H9 (cell line): ENCODE results near the gene ROR1. TPM values are rescaled to one million over a fixed set of nuclear protein-coding genes. Genes with fewer than 3 reads are reported as not detected.
A peak's percentile ranks its signal among the peaks of the same experiment; 100 is the strongest.

Experiments
- DNase-seq: peaks from one replicate; pipeline ENCODE4 v3.0.0-alpha.2; 2017
- H2AFZ ChIP-seq: one replicate; pipeline ENCODE4 v1.6.1; 2013; ENCODE audit warnings: mild to moderate bottlenecking, low read length, control low read depth, moderate library complexity
- H2AK5ac ChIP-seq: 2 replicates; pipeline ENCODE4 v1.6.1; 2013; ENCODE audit warnings: low read length, control low read depth, mixed read lengths; ENCODE audit not compliant: insufficient read length
- H2BK120ac ChIP-seq: one replicate; pipeline ENCODE4 v1.6.1; 2013; ENCODE audit warnings: low read depth, mild to moderate bottlenecking, low read length, control low read depth, inconsistent platforms; ENCODE audit not compliant: poor library complexity, severe bottlenecking
- H2BK12ac ChIP-seq: 2 replicates; pipeline ENCODE4 v1.6.1; 2013; ENCODE audit warnings: low read length, control low read depth, mixed read lengths, low read depth; ENCODE audit not compliant: insufficient read length
- H2BK15ac ChIP-seq: 2 replicates; pipeline ENCODE4 v1.6.1; 2013; ENCODE audit warnings: low read depth, low read length, control low read depth
- H2BK20ac ChIP-seq: one replicate; pipeline ENCODE4 v1.6.1; 2013; ENCODE audit warnings: low read depth, mild to moderate bottlenecking, low read length, control low read depth, inconsistent platforms; ENCODE audit not compliant: poor library complexity, severe bottlenecking
- H2BK5ac ChIP-seq: 2 replicates; pipeline ENCODE4 v1.6.1; 2013; ENCODE audit warnings: low read length, control low read depth, mixed read lengths; ENCODE audit not compliant: insufficient read length
- H3K14ac ChIP-seq: 2 replicates; pipeline ENCODE4 v1.6.1; 2013; ENCODE audit warnings: low read length, control low read depth; ENCODE audit not compliant: insufficient read depth
- H3K18ac ChIP-seq: 2 replicates; pipeline ENCODE4 v1.6.1; 2013; ENCODE audit warnings: low read depth, mild to moderate bottlenecking, mixed read lengths, low read length, control low read depth; ENCODE audit not compliant: insufficient read length
- H3K23ac ChIP-seq: 2 replicates; pipeline ENCODE4 v1.6.1; 2013; ENCODE audit warnings: low read length, control low read depth, mixed read lengths, low read depth; ENCODE audit not compliant: insufficient read length
- H3K23me2 ChIP-seq: 2 replicates; pipeline ENCODE4 v1.6.1; 2013; ENCODE audit warnings: low read depth, mild to moderate bottlenecking, mixed read lengths, low read length, control low read depth; ENCODE audit not compliant: insufficient read length, poor library complexity, severe bottlenecking
- H3K27ac ChIP-seq: 2 replicates; pipeline ENCODE4 v1.5.1; 2013; ENCODE audit warnings: low read length, control low read depth, mixed read lengths, low read depth; ENCODE audit not compliant: insufficient read length
- H3K27me3 ChIP-seq: 2 replicates; pipeline ENCODE4 v1.6.1; 2013; ENCODE audit warnings: low read length, control low read depth, inconsistent platforms; ENCODE audit not compliant: insufficient read depth
- H3K4ac ChIP-seq: 2 replicates; pipeline ENCODE4 v1.6.1; 2013; ENCODE audit warnings: low read depth, mild to moderate bottlenecking, control low read depth, inconsistent platforms, low read length, moderate library complexity
- H3K4me1 ChIP-seq: 2 replicates; pipeline ENCODE4 v1.6.1; 2013; ENCODE audit warnings: low read length, control low read depth, inconsistent platforms; ENCODE audit not compliant: insufficient read depth
- H3K4me2 ChIP-seq: 2 replicates; pipeline ENCODE4 v1.6.1; 2013; ENCODE audit warnings: low read length, control low read depth, mixed read lengths; ENCODE audit not compliant: insufficient read length, insufficient read depth
- H3K56ac ChIP-seq: 2 replicates; pipeline ENCODE4 v1.6.1; 2013; ENCODE audit warnings: low read depth, mild to moderate bottlenecking, mixed read lengths, low read length, control low read depth; ENCODE audit not compliant: insufficient read length
- H3K79me1 ChIP-seq: 2 replicates; pipeline ENCODE4 v1.6.1; 2013; ENCODE audit warnings: low read depth, mild to moderate bottlenecking, moderate library complexity, low read length, control low read depth, inconsistent platforms; ENCODE audit not compliant: insufficient read depth, poor library complexity, severe bottlenecking
- H3K79me2 ChIP-seq: 2 replicates; pipeline ENCODE4 v1.6.1; 2013; ENCODE audit warnings: low read length, control low read depth, inconsistent platforms; ENCODE audit not compliant: insufficient read depth
- H3K9ac ChIP-seq: 2 replicates; pipeline ENCODE4 v1.6.1; 2013; ENCODE audit warnings: low read length, control low read depth, mixed read lengths; ENCODE audit not compliant: insufficient read length; ENCODE audit errors: extremely low read depth
- H3K9me3 ChIP-seq: one replicate; pipeline ENCODE4 v1.6.1; 2013; ENCODE audit warnings: low read depth, low read length, inconsistent platforms; ENCODE audit not compliant: control insufficient read depth
- H3T11ph ChIP-seq: one replicate; pipeline ENCODE4 v1.6.1; 2013; ENCODE audit warnings: mild to moderate bottlenecking, low read length, control low read depth, inconsistent platforms
- H4K20me1 ChIP-seq: one replicate; pipeline ENCODE4 v1.6.1; 2013; ENCODE audit not compliant: control insufficient read depth, insufficient read length, insufficient read depth
- H4K5ac ChIP-seq: 2 replicates; pipeline ENCODE4 v1.6.1; 2013; ENCODE audit warnings: low read depth, mild to moderate bottlenecking, mixed read lengths, low read length, control low read depth; ENCODE audit not compliant: insufficient read length
- H4K8ac ChIP-seq: replicated peaks from 2 replicates; pipeline ENCODE4 v1.6.1; 2013; ENCODE audit warnings: low read length, control low read depth, mixed read lengths, low read depth; ENCODE audit not compliant: insufficient read length
- H4K91ac ChIP-seq: 2 replicates; pipeline ENCODE4 v1.6.1; 2013; ENCODE audit warnings: low read depth, mild to moderate bottlenecking, moderate library complexity, mixed read lengths, low read length, control low read depth; ENCODE audit not compliant: insufficient read length
- H3K27ac Mint-ChIP-seq, 3 experiments: 2 replicates in 2 of 3; 3 replicates in 1 of 3; pipeline ENCODE4 v1.8.0; 2020 to 2021; ENCODE audit warnings: mixed read lengths in 3 of 3, mild to moderate bottlenecking in 1 of 3, moderate library complexity in 1 of 3
- H3K27me3 Mint-ChIP-seq: 2 replicates; pipeline ENCODE4 v1.8.0; 2021; ENCODE audit warnings: low read depth, mild to moderate bottlenecking, moderate library complexity, mixed read lengths
- H3K36me3 Mint-ChIP-seq, 3 experiments: 2 replicates in 2 of 3; 3 replicates in 1 of 3; pipeline ENCODE4 v1.8.0; 2020 to 2021; ENCODE audit warnings: low read depth in 3 of 3, mixed read lengths in 3 of 3; ENCODE audit not compliant: insufficient read depth in 1 of 3
- H3K4me1 Mint-ChIP-seq, 2 experiments: 2 replicates each; pipeline ENCODE4 v1.8.0; 2020; ENCODE audit warnings: mixed read lengths in 2 of 2
- H3K4me3 Mint-ChIP-seq, 2 experiments: 2 replicates in 1 of 2; 3 replicates in 1 of 2; pipeline ENCODE4 v1.8.0; 2020 to 2021; ENCODE audit warnings: mild to moderate bottlenecking in 2 of 2, mixed read lengths in 2 of 2, moderate library complexity in 1 of 2
- H3K9me3 Mint-ChIP-seq, 2 experiments: 2 replicates in 1 of 2; 3 replicates in 1 of 2; pipeline ENCODE4 v1.8.0; 2020; ENCODE audit warnings: mild to moderate bottlenecking in 2 of 2, mixed read lengths in 2 of 2, moderate library complexity in 1 of 2
- WGBS: extraction: QIAGEN DNeasy Blood & Tissue Kit; methylation state at CpG from one replicate; pipeline ENCODE4 v1.1.7; 2013; ENCODE audit warnings: missing lambda C conversion rate, low lambda C conversion rate, mixed read lengths; ENCODE audit not compliant: insufficient read length; ENCODE audit errors: extremely low coverage; 5-methylcytosine and 5-hydroxymethylcytosine counted together
- total RNA-seq: library from RNA; stranded (reverse); gene quantifications from 2 replicates; pipeline ENCODE4 v1.2.1, GENCODE V29; 2021
- TF ChIP-seq, protein P1 (sequence below): fragments of 200-600 bp; sonication (generic); conservative IDR thresholded peaks from 3 replicates; pipeline ENCODE4 v1.8.0; 2021; ENCODE audit warnings: antibody characterized with exemption, mild to moderate bottlenecking

The ROR1 gene
- total RNA-seq, 1 experiment from 2014 or later: 75.9 TPM

DNA sequence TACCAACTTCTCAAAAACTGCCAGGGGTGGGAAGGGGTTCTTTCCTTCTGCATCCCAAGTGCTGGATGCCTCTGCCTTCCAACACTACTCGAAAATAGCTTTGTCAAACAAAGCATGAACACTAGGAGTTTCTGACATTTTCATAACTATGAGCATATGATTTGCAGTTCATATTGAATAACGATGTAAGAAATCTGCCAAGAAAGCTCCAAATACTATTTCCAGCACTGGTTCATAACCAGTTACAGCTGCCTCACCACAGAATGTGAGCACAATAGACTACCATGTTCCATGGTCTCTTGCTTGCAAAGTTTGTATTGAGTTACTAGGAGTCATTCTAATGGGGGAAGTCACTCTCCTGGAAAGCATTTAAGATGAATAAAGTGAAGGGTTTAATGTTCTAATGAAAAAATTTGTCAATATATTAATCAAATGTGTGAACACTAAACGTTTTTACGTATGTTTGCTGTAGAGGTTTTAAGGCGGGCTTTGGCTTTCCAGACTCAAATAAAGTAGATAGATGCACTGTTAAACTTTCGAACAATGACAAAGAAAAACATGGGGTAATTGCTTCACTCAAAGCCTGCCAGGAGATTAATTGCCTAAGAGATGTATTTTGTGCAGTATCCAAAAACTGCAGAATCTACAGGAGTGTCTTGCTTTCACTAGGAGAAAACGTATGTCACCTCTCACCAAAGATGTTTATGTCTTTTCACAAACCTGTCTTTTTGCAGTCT, 351.1 kb downstream of the ROR1 start:
- Histone ChIP-seq H3K27me3 (no peaks in the 10 kb centered on the region), H3K4ac (no peak overlapping the region), H2AK5ac (no peak overlapping the region), H3K79me1 (no peaks in the 10 kb centered on the region), H3K23me2 (no peaks in the 10 kb centered on the region), H4K20me1 (no peaks in the 10 kb centered on the region), H3K79me2 (no peaks in the 10 kb centered on the region), H3K18ac (no peak overlapping the region), H2BK120ac (no peak overlapping the region), H3K14ac (no peak overlapping the region), H2BK5ac (no peak overlapping the region), H3K56ac (no peak overlapping the region), H2BK15ac (no peak overlapping the region), H3T11ph (no peak overlapping the region), H2BK20ac (no peak overlapping the region), H2BK12ac (no peak overlapping the region), H3K9me3 (no peaks in the 10 kb centered on the region), H4K5ac (no peak overlapping the region), H4K91ac (no peak overlapping the region), H3K4me1 (no peaks in the 10 kb centered on the region), H3K23ac (no peak overlapping the region), H4K8ac (no peak overlapping the region), H3K9ac (no peak overlapping the region), H3K27ac (no peak overlapping the region), H3K4me2 (no peak overlapping the region), H2AFZ (no peak overlapping the region)
- no peak overlapping the region for H3K4me3 Mint-ChIP-seq
- peaks cover 0 to 5% of the 10 kb centered on the region in 2 experiments; a peak in 2 of 4 replicates for H3K4me1 Mint-ChIP-seq
- DNase-seq: no peak
- TF ChIP-seq, protein P1, sequence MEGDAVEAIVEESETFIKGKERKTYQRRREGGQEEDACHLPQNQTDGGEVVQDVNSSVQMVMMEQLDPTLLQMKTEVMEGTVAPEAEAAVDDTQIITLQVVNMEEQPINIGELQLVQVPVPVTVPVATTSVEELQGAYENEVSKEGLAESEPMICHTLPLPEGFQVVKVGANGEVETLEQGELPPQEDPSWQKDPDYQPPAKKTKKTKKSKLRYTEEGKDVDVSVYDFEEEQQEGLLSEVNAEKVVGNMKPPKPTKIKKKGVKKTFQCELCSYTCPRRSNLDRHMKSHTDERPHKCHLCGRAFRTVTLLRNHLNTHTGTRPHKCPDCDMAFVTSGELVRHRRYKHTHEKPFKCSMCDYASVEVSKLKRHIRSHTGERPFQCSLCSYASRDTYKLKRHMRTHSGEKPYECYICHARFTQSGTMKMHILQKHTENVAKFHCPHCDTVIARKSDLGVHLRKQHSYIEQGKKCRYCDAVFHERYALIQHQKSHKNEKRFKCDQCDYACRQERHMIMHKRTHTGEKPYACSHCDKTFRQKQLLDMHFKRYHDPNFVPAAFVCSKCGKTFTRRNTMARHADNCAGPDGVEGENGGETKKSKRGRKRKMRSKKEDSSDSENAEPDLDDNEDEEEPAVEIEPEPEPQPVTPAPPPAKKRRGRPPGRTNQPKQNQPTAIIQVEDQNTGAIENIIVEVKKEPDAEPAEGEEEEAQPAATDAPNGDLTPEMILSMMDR: no peak
- WGBS: no CpG with 5 or more reads among the region's 7 CpGs
- peak overlapping the region in 1 of 3 experiments; percentile 18; a peak in 2 of 7 replicates for H3K27ac Mint-ChIP-seq
- no peaks in the 10 kb centered on the region for H3K9me3 Mint-ChIP-seq
- H3K36me3 Mint-ChIP-seq: no peaks in the 10 kb centered on the region; a peak in 1 of 7 replicates
- no peaks in the 10 kb centered on the region for H3K27me3 Mint-ChIP-seq
